ENCODE measurements around the gene WRNIP1.

DNA sequence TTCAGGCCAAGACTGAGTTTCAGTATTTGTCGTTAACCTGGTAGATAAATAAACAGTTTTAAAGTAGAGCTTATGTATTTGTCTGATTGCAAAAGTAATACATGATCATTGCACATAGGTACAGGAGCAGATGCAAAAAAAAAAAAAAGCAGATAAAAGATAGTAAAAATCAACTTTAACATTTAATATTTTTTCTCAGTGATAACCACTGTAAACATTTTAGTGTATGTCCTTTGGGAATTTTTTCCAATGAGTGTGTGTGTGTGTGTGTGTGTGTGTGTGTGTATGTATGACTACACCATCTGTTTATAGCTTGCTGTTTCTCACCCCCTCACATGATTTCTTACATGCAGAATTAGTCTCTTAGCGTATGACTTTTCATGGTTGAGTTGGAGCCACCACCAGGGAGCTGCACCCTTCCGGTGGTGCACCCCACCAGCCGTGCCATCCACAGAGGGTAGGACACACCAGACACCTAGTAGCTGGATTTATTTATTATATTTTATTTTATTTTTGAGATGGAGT, 26.3 kb downstream of the WRNIP1 start:
- TF ChIP-seq, protein P1, sequence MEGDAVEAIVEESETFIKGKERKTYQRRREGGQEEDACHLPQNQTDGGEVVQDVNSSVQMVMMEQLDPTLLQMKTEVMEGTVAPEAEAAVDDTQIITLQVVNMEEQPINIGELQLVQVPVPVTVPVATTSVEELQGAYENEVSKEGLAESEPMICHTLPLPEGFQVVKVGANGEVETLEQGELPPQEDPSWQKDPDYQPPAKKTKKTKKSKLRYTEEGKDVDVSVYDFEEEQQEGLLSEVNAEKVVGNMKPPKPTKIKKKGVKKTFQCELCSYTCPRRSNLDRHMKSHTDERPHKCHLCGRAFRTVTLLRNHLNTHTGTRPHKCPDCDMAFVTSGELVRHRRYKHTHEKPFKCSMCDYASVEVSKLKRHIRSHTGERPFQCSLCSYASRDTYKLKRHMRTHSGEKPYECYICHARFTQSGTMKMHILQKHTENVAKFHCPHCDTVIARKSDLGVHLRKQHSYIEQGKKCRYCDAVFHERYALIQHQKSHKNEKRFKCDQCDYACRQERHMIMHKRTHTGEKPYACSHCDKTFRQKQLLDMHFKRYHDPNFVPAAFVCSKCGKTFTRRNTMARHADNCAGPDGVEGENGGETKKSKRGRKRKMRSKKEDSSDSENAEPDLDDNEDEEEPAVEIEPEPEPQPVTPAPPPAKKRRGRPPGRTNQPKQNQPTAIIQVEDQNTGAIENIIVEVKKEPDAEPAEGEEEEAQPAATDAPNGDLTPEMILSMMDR (IDR thresholded peaks at IDR 0.05), result no peak
- TF ChIP-seq, protein P2, sequence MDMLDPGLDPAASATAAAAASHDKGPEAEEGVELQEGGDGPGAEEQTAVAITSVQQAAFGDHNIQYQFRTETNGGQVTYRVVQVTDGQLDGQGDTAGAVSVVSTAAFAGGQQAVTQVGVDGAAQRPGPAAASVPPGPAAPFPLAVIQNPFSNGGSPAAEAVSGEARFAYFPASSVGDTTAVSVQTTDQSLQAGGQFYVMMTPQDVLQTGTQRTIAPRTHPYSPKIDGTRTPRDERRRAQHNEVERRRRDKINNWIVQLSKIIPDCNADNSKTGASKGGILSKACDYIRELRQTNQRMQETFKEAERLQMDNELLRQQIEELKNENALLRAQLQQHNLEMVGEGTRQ (CRISPR knock-in tag; IDR thresholded peaks at IDR 0.05), result no peak
- no peak for TF ChIP-seq TEAD1 (CRISPR knock-in tag; IDR thresholded peaks at IDR 0.05)
- TF ChIP-seq, protein P3, sequence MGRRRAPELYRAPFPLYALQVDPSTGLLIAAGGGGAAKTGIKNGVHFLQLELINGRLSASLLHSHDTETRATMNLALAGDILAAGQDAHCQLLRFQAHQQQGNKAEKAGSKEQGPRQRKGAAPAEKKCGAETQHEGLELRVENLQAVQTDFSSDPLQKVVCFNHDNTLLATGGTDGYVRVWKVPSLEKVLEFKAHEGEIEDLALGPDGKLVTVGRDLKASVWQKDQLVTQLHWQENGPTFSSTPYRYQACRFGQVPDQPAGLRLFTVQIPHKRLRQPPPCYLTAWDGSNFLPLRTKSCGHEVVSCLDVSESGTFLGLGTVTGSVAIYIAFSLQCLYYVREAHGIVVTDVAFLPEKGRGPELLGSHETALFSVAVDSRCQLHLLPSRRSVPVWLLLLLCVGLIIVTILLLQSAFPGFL (CRISPR knock-in tag; IDR thresholded peaks at IDR 0.05; ENCODE audit: borderline replicate concordance), result no peak
- no peak for TF ChIP-seq TEAD4 (CRISPR knock-in tag; IDR thresholded peaks at IDR 0.05)
- no peak for TF ChIP-seq USF1 (CRISPR knock-in tag; IDR thresholded peaks at IDR 0.05)
- TF ChIP-seq E2F1 (CRISPR knock-in tag; IDR thresholded peaks at IDR 0.05), result no peak
- no peak for TF ChIP-seq PRDM15 (CRISPR knock-in tag; IDR thresholded peaks at IDR 0.05)
- no peak for TF ChIP-seq NFE2L1 (CRISPR knock-in tag; IDR thresholded peaks at IDR 0.05)

Measured in WTC11 (cell line).